A673 (cell line): ENCODE measurements around the gene CCDC87. TPM values are rescaled to one million over a fixed set of nuclear protein-coding genes. Genes with fewer than 3 reads are reported as not detected.

Source experiments
- BruUV-seq: library from RNA; stranded (reverse); fragments of 400-500 nt; replicated peaks from 2 replicates; lab custom pipeline; 2021; lab: Mats Ljungman, UMichigan
- CTCF ChIA-PET: fragments of 300-600 bp; sonication (Branson Sonifier 250); formaldehyde crosslinking; loops from one replicate; lab custom pipeline; 2022; ENCODE audit warnings: antibody characterized with exemption; lab: Charles Lee
- POLR2A ChIA-PET: fragments of 300-600 bp; sonication (Branson Sonifier 250); formaldehyde crosslinking; loops from one replicate; lab custom pipeline; 2022; ENCODE audit warnings: antibody characterized with exemption; ENCODE audit not compliant: low non-redundant PET; lab: Charles Lee
- DNase-seq: peaks from one replicate; pipeline ENCODE4 v3.0.0-alpha.2; 2015; ENCODE audit warnings: low spot score
- H3K27ac ChIP-seq: fragments of 200-600 bp; sonication (generic); 2 replicates; pipeline ENCODE4 v1.5.1; 2016; ENCODE audit warnings: mixed run types, low read depth, mild to moderate bottlenecking, mixed read lengths, antibody characterized with exemption, low read length; ENCODE audit not compliant: poor library complexity, severe bottlenecking
- H3K27me3 ChIP-seq: fragments of 200-600 bp; sonication (generic); replicated peaks from 2 replicates; pipeline ENCODE4 v1.6.1; 2017; ENCODE audit warnings: mixed run types, low read depth, mild to moderate bottlenecking, mixed read lengths, antibody characterized with exemption, low read length; ENCODE audit not compliant: insufficient read depth, poor library complexity
- H3K36me3 ChIP-seq: fragments of 200-600 bp; sonication (generic); 2 replicates; pipeline ENCODE4 v1.6.1; 2016; ENCODE audit warnings: mixed run types, mild to moderate bottlenecking, mixed read lengths, antibody characterized with exemption, low read length; ENCODE audit not compliant: insufficient read depth, poor library complexity, severe bottlenecking
- H3K4me1 ChIP-seq: fragments of 200-600 bp; sonication (generic); 2 replicates; pipeline ENCODE4 v1.6.1; 2017; ENCODE audit warnings: mixed run types, mild to moderate bottlenecking, mixed read lengths, antibody characterized with exemption, low read length; ENCODE audit not compliant: insufficient read depth, poor library complexity, severe bottlenecking
- H3K4me3 ChIP-seq: fragments of 200-600 bp; sonication (generic); 2 replicates; pipeline ENCODE4 v1.5.1; 2016; ENCODE audit warnings: low read depth, mixed run types, mild to moderate bottlenecking, mixed read lengths, low read length; ENCODE audit not compliant: poor library complexity, severe bottlenecking
- H3K9me3 ChIP-seq: fragments of 200-600 bp; sonication (generic); 2 replicates; pipeline ENCODE4 v1.6.1; 2016; ENCODE audit warnings: mixed run types, low read depth, mild to moderate bottlenecking, mixed read lengths, antibody characterized with exemption, low read length; ENCODE audit not compliant: poor library complexity, severe bottlenecking
- EZH2 ChIP-seq: fragments of 200-600 bp; sonication (generic); IDR thresholded peaks from 2 replicates; pipeline ENCODE4 v1.6.1; 2017; ENCODE audit warnings: borderline replicate concordance, low read depth, mild to moderate bottlenecking, mixed read lengths, antibody characterized with exemption, low read length; ENCODE audit not compliant: poor library complexity, severe bottlenecking
- intact Hi-C: fragments of 100-400 bp; cut with micrococcal nuclease; formaldehyde crosslinking; loops from one replicate; pipeline ENCODE4 v1.10.0; 2022; ENCODE audit not compliant: unreplicated experiment
- total RNA-seq: library from RNA; stranded (reverse); gene quantifications from 2 replicates; pipeline ENCODE4 v1.2.3, GENCODE V29; 2021
- TF ChIP-seq, protein P1 (sequence below): fragments of 300-800, 200-600 bp; sonication (generic); conservative IDR thresholded peaks from 2 replicates; pipeline ENCODE4 v1.5.1; 2017; ENCODE audit warnings: low read depth, mild to moderate bottlenecking, antibody characterized with exemption, low read length, moderate library complexity, mixed read lengths

Gene CCDC87
- total RNA-seq, 1 experiment from 2014 or later: 0.90 TPM

GRCh38 chr11:66593650-66594049, 787 bp upstream of the CCDC87 start:
- Histone ChIP-seq H3K36me3 (no peaks in the 10 kb centered on the region), H3K9me3 (no peaks in the 10 kb centered on the region), H3K4me1 (peaks cover 9% of the 10 kb centered on the region), H3K27ac (peak overlapping the region; percentile 72), H3K4me3 (peak overlapping the region; percentile 65), H3K27me3 (no peaks in the 10 kb centered on the region)
- POLR2A ChIA-PET: no interaction called here
- CTCF ChIA-PET: no interaction called here
- intact Hi-C loops: no loop called here
- no peak for TF ChIP-seq EZH2
- TF ChIP-seq, protein P1, sequence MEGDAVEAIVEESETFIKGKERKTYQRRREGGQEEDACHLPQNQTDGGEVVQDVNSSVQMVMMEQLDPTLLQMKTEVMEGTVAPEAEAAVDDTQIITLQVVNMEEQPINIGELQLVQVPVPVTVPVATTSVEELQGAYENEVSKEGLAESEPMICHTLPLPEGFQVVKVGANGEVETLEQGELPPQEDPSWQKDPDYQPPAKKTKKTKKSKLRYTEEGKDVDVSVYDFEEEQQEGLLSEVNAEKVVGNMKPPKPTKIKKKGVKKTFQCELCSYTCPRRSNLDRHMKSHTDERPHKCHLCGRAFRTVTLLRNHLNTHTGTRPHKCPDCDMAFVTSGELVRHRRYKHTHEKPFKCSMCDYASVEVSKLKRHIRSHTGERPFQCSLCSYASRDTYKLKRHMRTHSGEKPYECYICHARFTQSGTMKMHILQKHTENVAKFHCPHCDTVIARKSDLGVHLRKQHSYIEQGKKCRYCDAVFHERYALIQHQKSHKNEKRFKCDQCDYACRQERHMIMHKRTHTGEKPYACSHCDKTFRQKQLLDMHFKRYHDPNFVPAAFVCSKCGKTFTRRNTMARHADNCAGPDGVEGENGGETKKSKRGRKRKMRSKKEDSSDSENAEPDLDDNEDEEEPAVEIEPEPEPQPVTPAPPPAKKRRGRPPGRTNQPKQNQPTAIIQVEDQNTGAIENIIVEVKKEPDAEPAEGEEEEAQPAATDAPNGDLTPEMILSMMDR: no peak
- no peak for DNase-seq
- BruUV-seq: no TSS peak

DNA sequence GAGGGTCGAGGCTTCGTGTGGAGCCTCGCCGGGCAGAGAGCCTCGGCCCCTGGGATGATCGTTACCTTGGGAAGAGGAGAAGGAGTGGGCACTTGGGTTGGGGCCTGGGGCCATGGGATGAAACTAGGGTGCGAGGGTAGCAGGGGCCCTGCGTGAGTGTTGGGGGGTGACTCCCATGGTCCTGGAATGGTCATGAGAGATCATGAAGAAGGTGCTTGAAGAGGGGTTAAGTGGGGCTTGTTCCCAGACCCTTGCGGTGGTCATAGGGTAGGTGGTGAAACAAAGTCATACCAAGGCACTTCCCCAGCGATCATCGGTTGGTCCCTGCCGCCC, 406 bp upstream of the CCDC87 start:
- H3K4me3 ChIP-seq: peak overlapping the region; percentile 65
- H3K36me3 ChIP-seq: no peaks in the 10 kb centered on the region
- DNase-seq: no peak
- H3K4me1 ChIP-seq: peaks cover 9% of the 10 kb centered on the region
- no peaks in the 10 kb centered on the region for H3K9me3 ChIP-seq
- POLR2A ChIA-PET: no interaction called here
- CTCF ChIA-PET: interaction anchor here (1.0 kb wide), 1 partner anchor 85 kb away, joined by 5 read pairs; no protein-coding TSS in a partner anchor
- H3K27ac ChIP-seq: peak overlapping the region; percentile 72
- intact Hi-C loops: no loop called here
- TSS peak; percentile 67 for BruUV-seq
- no peaks in the 10 kb centered on the region for H3K27me3 ChIP-seq
- TF ChIP-seq, protein P1: no peak
- TF ChIP-seq EZH2: no peak

DNA sequence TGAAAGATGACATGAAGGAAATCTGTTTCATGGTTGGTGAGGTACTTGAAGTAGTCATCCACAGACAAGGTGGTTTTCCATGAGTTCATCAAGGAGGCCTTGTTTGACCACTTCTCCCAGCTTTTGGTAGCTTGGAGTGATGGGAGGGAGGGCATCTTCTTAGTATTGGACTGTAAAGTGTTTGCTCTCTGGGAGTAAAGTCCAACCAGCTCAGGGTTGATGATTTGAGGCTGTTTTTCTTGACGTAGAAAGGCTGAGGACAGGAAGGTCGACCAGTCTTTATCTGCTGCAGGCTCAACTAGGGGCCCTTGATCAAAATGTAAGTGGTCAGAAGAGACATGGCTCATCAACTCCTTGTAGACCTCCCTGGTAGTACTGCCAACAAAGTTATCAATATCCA, 1.7 kb downstream of the CCDC87 start:
- no peaks in the 10 kb centered on the region for H3K9me3 ChIP-seq
- BruUV-seq: TSS peak; percentile 49
- H3K27ac ChIP-seq: no peak overlapping the region
- no peaks in the 10 kb centered on the region for H3K36me3 ChIP-seq
- intact Hi-C loops: no loop called here
- H3K27me3 ChIP-seq: no peaks in the 10 kb centered on the region
- ChIA-PET CTCF (no interaction called here), POLR2A (no interaction called here)
- peaks cover 9% of the 10 kb centered on the region for H3K4me1 ChIP-seq
- DNase-seq: no peak
- no peak overlapping the region for H3K4me3 ChIP-seq
- TF ChIP-seq, protein P1: no peak
